H9 (cell line): ENCODE measurements around the gene TNP2. TPM values are rescaled to one million over a fixed set of nuclear protein-coding genes. Genes with fewer than 3 reads are reported as not detected.

Experiments used
- DNase-seq: peaks from one replicate; pipeline ENCODE4 v3.0.0-alpha.2; 2017
- H2AFZ ChIP-seq: one replicate; pipeline ENCODE4 v1.6.1; 2013; ENCODE audit warnings: mild to moderate bottlenecking, low read length, control low read depth, moderate library complexity
- H2AK5ac ChIP-seq: 2 replicates; pipeline ENCODE4 v1.6.1; 2013; ENCODE audit warnings: low read length, control low read depth, mixed read lengths; ENCODE audit not compliant: insufficient read length
- H2BK120ac ChIP-seq: one replicate; pipeline ENCODE4 v1.6.1; 2013; ENCODE audit warnings: low read depth, mild to moderate bottlenecking, low read length, control low read depth, inconsistent platforms; ENCODE audit not compliant: poor library complexity, severe bottlenecking
- H2BK12ac ChIP-seq: 2 replicates; pipeline ENCODE4 v1.6.1; 2013; ENCODE audit warnings: low read length, control low read depth, mixed read lengths, low read depth; ENCODE audit not compliant: insufficient read length
- H2BK15ac ChIP-seq: 2 replicates; pipeline ENCODE4 v1.6.1; 2013; ENCODE audit warnings: low read depth, low read length, control low read depth
- H2BK20ac ChIP-seq: one replicate; pipeline ENCODE4 v1.6.1; 2013; ENCODE audit warnings: low read depth, mild to moderate bottlenecking, low read length, control low read depth, inconsistent platforms; ENCODE audit not compliant: poor library complexity, severe bottlenecking
- H2BK5ac ChIP-seq: 2 replicates; pipeline ENCODE4 v1.6.1; 2013; ENCODE audit warnings: low read length, control low read depth, mixed read lengths; ENCODE audit not compliant: insufficient read length
- H3K14ac ChIP-seq: 2 replicates; pipeline ENCODE4 v1.6.1; 2013; ENCODE audit warnings: low read length, control low read depth; ENCODE audit not compliant: insufficient read depth
- H3K18ac ChIP-seq: 2 replicates; pipeline ENCODE4 v1.6.1; 2013; ENCODE audit warnings: low read depth, mild to moderate bottlenecking, mixed read lengths, low read length, control low read depth; ENCODE audit not compliant: insufficient read length
- H3K23ac ChIP-seq: 2 replicates; pipeline ENCODE4 v1.6.1; 2013; ENCODE audit warnings: low read length, control low read depth, mixed read lengths, low read depth; ENCODE audit not compliant: insufficient read length
- H3K23me2 ChIP-seq: 2 replicates; pipeline ENCODE4 v1.6.1; 2013; ENCODE audit warnings: low read depth, mild to moderate bottlenecking, mixed read lengths, low read length, control low read depth; ENCODE audit not compliant: insufficient read length, poor library complexity, severe bottlenecking
- H3K27ac ChIP-seq: 2 replicates; pipeline ENCODE4 v1.5.1; 2013; ENCODE audit warnings: low read length, control low read depth, mixed read lengths, low read depth; ENCODE audit not compliant: insufficient read length
- H3K27me3 ChIP-seq: 2 replicates; pipeline ENCODE4 v1.6.1; 2013; ENCODE audit warnings: low read length, control low read depth, inconsistent platforms; ENCODE audit not compliant: insufficient read depth
- H3K4ac ChIP-seq: 2 replicates; pipeline ENCODE4 v1.6.1; 2013; ENCODE audit warnings: low read depth, mild to moderate bottlenecking, control low read depth, inconsistent platforms, low read length, moderate library complexity
- H3K4me1 ChIP-seq: 2 replicates; pipeline ENCODE4 v1.6.1; 2013; ENCODE audit warnings: low read length, control low read depth, inconsistent platforms; ENCODE audit not compliant: insufficient read depth
- H3K4me2 ChIP-seq: 2 replicates; pipeline ENCODE4 v1.6.1; 2013; ENCODE audit warnings: low read length, control low read depth, mixed read lengths; ENCODE audit not compliant: insufficient read length, insufficient read depth
- H3K56ac ChIP-seq: 2 replicates; pipeline ENCODE4 v1.6.1; 2013; ENCODE audit warnings: low read depth, mild to moderate bottlenecking, mixed read lengths, low read length, control low read depth; ENCODE audit not compliant: insufficient read length
- H3K79me1 ChIP-seq: 2 replicates; pipeline ENCODE4 v1.6.1; 2013; ENCODE audit warnings: low read depth, mild to moderate bottlenecking, moderate library complexity, low read length, control low read depth, inconsistent platforms; ENCODE audit not compliant: insufficient read depth, poor library complexity, severe bottlenecking
- H3K79me2 ChIP-seq: 2 replicates; pipeline ENCODE4 v1.6.1; 2013; ENCODE audit warnings: low read length, control low read depth, inconsistent platforms; ENCODE audit not compliant: insufficient read depth
- H3K9ac ChIP-seq: 2 replicates; pipeline ENCODE4 v1.6.1; 2013; ENCODE audit warnings: low read length, control low read depth, mixed read lengths; ENCODE audit not compliant: insufficient read length; ENCODE audit errors: extremely low read depth
- H3K9me3 ChIP-seq: one replicate; pipeline ENCODE4 v1.6.1; 2013; ENCODE audit warnings: low read depth, low read length, inconsistent platforms; ENCODE audit not compliant: control insufficient read depth
- H3T11ph ChIP-seq: one replicate; pipeline ENCODE4 v1.6.1; 2013; ENCODE audit warnings: mild to moderate bottlenecking, low read length, control low read depth, inconsistent platforms
- H4K20me1 ChIP-seq: one replicate; pipeline ENCODE4 v1.6.1; 2013; ENCODE audit not compliant: control insufficient read depth, insufficient read length, insufficient read depth
- H4K5ac ChIP-seq: 2 replicates; pipeline ENCODE4 v1.6.1; 2013; ENCODE audit warnings: low read depth, mild to moderate bottlenecking, mixed read lengths, low read length, control low read depth; ENCODE audit not compliant: insufficient read length
- H4K8ac ChIP-seq: replicated peaks from 2 replicates; pipeline ENCODE4 v1.6.1; 2013; ENCODE audit warnings: low read length, control low read depth, mixed read lengths, low read depth; ENCODE audit not compliant: insufficient read length
- H4K91ac ChIP-seq: 2 replicates; pipeline ENCODE4 v1.6.1; 2013; ENCODE audit warnings: low read depth, mild to moderate bottlenecking, moderate library complexity, mixed read lengths, low read length, control low read depth; ENCODE audit not compliant: insufficient read length
- H3K27ac Mint-ChIP-seq, 3 experiments: 2 replicates in 2 of 3; 3 replicates in 1 of 3; pipeline ENCODE4 v1.8.0; 2020 to 2021; ENCODE audit warnings: mixed read lengths in 3 of 3, mild to moderate bottlenecking in 1 of 3, moderate library complexity in 1 of 3
- H3K27me3 Mint-ChIP-seq: 2 replicates; pipeline ENCODE4 v1.8.0; 2021; ENCODE audit warnings: low read depth, mild to moderate bottlenecking, moderate library complexity, mixed read lengths
- H3K36me3 Mint-ChIP-seq, 3 experiments: 2 replicates in 2 of 3; 3 replicates in 1 of 3; pipeline ENCODE4 v1.8.0; 2020 to 2021; ENCODE audit warnings: low read depth in 3 of 3, mixed read lengths in 3 of 3; ENCODE audit not compliant: insufficient read depth in 1 of 3
- H3K4me1 Mint-ChIP-seq, 2 experiments: 2 replicates each; pipeline ENCODE4 v1.8.0; 2020; ENCODE audit warnings: mixed read lengths in 2 of 2
- H3K4me3 Mint-ChIP-seq, 2 experiments: 2 replicates in 1 of 2; 3 replicates in 1 of 2; pipeline ENCODE4 v1.8.0; 2020 to 2021; ENCODE audit warnings: mild to moderate bottlenecking in 2 of 2, mixed read lengths in 2 of 2, moderate library complexity in 1 of 2
- H3K9me3 Mint-ChIP-seq, 2 experiments: 2 replicates in 1 of 2; 3 replicates in 1 of 2; pipeline ENCODE4 v1.8.0; 2020; ENCODE audit warnings: mild to moderate bottlenecking in 2 of 2, mixed read lengths in 2 of 2, moderate library complexity in 1 of 2
- WGBS: extraction: QIAGEN DNeasy Blood & Tissue Kit; methylation state at CpG from one replicate; pipeline ENCODE4 v1.1.7; 2013; ENCODE audit warnings: missing lambda C conversion rate, low lambda C conversion rate, mixed read lengths; ENCODE audit not compliant: insufficient read length; ENCODE audit errors: extremely low coverage; 5-methylcytosine and 5-hydroxymethylcytosine counted together
- total RNA-seq: library from RNA; stranded (reverse); gene quantifications from 2 replicates; pipeline ENCODE4 v1.2.1, GENCODE V29; 2021
- TF ChIP-seq, protein P1 (sequence below): fragments of 200-600 bp; sonication (generic); conservative IDR thresholded peaks from 3 replicates; pipeline ENCODE4 v1.8.0; 2021; ENCODE audit warnings: antibody characterized with exemption, mild to moderate bottlenecking

Gene TNP2
- total RNA-seq, 1 experiment from 2014 or later = not detected

DNA sequence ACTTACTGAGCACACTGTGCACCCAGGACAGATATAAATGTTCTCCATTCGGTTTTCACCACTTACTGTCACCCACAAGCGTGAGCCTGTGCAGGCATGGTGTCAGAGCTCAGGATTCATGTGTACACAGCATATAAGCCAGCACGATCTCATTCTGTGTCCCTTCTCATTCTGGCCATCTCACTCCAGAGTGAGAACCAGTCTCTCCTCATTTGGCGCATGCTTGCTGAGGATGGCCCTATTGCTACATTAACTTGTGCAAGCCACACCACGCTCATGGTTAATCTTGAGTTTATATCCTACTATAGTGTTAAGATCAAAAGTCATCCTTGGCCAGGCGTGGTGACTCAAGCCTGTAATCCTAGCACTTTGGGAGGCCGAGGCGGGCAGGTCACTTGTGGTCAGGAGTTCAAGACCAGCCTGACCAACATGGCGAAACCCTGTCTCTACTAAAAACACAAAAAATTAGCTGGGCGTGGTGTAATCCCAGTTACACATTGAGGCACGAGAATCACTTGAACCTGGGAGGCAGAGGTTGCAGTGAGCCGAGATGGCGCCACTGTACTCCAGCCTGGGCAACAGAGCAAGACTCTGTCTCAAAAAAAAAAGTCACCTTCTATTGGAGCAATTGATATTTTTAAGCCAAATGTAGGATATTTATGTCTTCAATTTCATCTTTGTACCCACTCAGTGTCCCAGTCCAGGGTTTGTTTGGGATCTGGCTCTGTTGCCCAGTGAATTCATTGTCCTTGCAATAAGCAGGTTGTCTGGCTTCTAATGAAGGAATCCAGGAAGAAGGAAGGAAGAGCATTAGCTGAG, 34.0 kb downstream of the TNP2 start:
- no peak overlapping the region for H2AFZ ChIP-seq
- no peaks in the 10 kb centered on the region for H3K23me2 ChIP-seq
- H3K79me2 ChIP-seq = no peaks in the 10 kb centered on the region
- H3K18ac ChIP-seq = no peak overlapping the region
- H2AK5ac ChIP-seq = no peak overlapping the region
- WGBS = no CpG with 5 or more reads among the region's 13 CpGs
- H2BK5ac ChIP-seq = no peak overlapping the region
- H2BK20ac ChIP-seq = no peak overlapping the region
- H3K9me3 ChIP-seq = no peaks in the 10 kb centered on the region
- H3K23ac ChIP-seq = no peak overlapping the region
- no peak overlapping the region for H2BK120ac ChIP-seq
- H3K4me2 ChIP-seq = no peak overlapping the region
- Mint-ChIP-seq H3K4me3 (no peak overlapping the region), H3K27ac (no peak overlapping the region), H3K4me1 (peaks cover 0 to 6% of the 10 kb centered on the region in 2 experiments; a peak in 3 of 4 replicates), H3K9me3 (no peaks in the 10 kb centered on the region), H3K27me3 (peaks cover 5% of the 10 kb centered on the region; the same call in 1 of the 2 replicates), H3K36me3 (no peaks in the 10 kb centered on the region)
- H3K4ac ChIP-seq = no peak overlapping the region
- H3K27me3 ChIP-seq = no peaks in the 10 kb centered on the region
- no peak overlapping the region for H4K91ac ChIP-seq
- H4K20me1 ChIP-seq = no peaks in the 10 kb centered on the region
- H4K5ac ChIP-seq = no peak overlapping the region
- no peaks in the 10 kb centered on the region for H3K79me1 ChIP-seq
- no peak overlapping the region for H2BK12ac ChIP-seq
- H3K56ac ChIP-seq = no peak overlapping the region
- TF ChIP-seq, protein P1, sequence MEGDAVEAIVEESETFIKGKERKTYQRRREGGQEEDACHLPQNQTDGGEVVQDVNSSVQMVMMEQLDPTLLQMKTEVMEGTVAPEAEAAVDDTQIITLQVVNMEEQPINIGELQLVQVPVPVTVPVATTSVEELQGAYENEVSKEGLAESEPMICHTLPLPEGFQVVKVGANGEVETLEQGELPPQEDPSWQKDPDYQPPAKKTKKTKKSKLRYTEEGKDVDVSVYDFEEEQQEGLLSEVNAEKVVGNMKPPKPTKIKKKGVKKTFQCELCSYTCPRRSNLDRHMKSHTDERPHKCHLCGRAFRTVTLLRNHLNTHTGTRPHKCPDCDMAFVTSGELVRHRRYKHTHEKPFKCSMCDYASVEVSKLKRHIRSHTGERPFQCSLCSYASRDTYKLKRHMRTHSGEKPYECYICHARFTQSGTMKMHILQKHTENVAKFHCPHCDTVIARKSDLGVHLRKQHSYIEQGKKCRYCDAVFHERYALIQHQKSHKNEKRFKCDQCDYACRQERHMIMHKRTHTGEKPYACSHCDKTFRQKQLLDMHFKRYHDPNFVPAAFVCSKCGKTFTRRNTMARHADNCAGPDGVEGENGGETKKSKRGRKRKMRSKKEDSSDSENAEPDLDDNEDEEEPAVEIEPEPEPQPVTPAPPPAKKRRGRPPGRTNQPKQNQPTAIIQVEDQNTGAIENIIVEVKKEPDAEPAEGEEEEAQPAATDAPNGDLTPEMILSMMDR = no peak
- H2BK15ac ChIP-seq = no peak overlapping the region
- H3K9ac ChIP-seq = no peak overlapping the region
- H4K8ac ChIP-seq = no peak overlapping the region
- H3K14ac ChIP-seq = no peak overlapping the region
- no peak for DNase-seq
- H3K27ac ChIP-seq = no peak overlapping the region
- H3K4me1 ChIP-seq = no peaks in the 10 kb centered on the region
- H3T11ph ChIP-seq = no peak overlapping the region
